Stimulated activated CD8-positive, alpha-beta memory T cell treated with anti-CD3 and anti-CD28 coated beads, Interleukin-4, amount 100 ng/mL, for 48 hours (primary cell): ENCODE measurements around the gene KDM5A.

ENCODE experiments used
- DNase-seq: peaks from one replicate; pipeline ENCODE4 v3.0.0-alpha.2; 2020

Gene KDM5A

DNA sequence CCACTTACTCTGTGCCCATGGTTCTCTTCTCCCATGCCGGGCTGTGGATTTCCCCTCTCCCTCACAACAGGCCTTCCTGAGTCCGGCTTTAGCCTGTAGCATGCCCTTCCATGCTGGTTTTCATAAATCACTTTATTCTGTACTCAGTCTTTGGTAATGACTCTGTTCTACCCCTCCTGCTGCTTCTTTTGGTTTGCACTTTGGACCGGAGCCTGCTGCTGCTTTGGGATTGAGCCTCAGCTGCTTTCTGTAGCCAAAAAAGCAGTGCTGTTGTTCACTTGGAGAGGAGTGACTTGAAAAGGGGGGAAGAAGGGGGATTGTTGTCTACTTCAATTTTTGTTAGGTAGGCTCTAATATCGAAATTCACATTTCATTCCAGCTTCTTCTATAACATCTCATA is 118.0 kb downstream of the KDM5A start:
- DNase-seq, result no peak

DNA sequence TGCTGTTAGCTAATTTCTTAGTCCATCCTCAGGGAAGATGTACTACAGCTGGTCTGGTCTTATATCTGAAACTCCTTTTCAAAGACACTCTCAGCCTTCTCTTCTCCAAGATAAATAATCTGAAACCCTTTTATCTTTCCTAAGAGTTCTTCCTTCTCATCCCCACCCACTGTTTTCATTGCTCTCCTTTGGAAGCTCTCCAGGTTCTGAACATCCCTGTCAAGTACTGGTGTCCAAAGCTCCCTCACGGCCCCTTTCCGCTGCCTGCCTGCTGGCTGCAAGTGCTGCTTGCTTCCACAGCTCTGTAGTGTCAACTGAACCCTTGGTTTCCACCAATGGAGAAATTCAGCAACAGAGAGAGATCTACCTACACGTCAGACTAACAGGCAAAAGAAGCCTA is 119.9 kb downstream of the KDM5A start:
- DNase-seq, result no peak

DNA sequence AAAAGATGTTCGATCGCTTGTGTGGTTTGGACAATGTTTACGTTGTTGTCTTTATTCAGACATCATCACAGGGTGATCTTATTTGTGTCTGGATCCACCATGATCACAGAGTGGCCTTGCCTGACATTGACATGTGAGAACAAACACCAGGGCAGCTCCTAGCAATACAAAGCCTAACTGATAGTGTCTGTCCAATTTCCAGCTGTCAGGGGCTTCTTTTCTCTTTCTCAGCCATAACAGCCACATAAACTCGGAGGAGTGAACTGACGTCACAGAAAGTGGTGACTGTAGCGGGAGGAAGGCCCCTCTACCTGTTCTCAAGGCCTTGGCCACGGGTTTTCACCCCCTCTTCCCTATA is 120.7 kb downstream of the KDM5A start:
- no peak for DNase-seq

DNA sequence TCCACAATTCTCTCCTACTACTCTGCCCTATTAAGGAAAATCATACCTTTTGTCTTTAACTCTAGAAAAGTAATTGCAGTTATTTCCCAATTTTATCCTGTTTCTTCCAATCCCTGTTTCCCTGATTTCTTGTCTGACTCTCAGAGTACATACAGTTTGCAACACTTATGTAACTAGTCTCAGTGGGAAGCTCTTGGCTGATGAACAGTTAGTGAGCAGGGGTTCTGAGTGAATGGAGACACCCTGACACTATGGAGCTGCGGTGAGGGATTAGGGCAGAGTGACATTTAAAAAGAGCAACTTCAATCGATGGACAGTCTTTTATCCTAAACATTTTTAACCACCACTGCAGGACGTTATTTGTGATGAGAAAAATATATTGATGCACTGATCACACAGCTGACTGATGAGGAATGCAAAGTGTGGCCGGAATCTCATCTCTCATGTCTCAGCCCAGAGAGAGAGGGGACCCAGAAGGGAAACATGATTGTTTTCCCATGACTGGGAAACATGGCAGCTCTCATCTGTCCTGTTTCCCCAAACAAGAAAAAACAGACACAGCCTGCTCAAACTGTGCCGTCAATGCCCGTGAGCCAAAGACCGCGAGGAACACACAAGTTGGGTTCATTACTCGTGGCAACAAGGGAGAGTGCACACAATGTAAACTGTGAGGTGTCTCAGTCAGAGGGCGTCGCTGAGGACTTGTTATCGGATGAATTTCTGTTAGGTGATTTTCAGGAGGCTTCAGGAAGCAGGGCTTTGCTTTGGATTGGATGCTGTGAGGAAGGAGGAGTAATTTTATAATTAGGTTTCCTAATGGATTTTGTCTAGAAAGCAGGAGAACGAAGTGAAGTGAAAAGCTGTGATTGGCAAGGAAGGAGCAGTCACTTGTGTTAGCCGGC is 121.3 kb downstream of the KDM5A start:
- DNase-seq, result no peak

DNA sequence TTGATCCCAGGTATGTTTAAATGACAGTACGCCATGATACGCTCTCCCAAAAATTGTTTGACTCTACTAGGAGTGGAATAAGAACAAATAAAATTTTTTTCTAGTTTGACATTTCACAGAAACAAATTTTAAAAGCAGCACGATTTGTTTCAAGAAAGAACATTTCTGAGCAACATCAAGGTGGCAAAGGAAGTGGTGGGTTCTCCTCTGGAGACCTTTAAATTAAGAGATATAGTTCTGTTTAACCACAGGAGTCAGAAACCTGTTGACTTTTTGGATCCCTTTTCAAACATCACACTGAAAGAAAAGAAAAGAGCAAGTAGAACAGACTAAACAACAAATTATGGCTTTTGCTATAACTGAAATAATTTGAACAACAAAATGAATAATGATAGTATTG is 124.0 kb downstream of the KDM5A start:
- no peak for DNase-seq

GRCh38 chr12:264269-264668 is 124.9 kb downstream of the KDM5A start:
- no peak for DNase-seq

DNA sequence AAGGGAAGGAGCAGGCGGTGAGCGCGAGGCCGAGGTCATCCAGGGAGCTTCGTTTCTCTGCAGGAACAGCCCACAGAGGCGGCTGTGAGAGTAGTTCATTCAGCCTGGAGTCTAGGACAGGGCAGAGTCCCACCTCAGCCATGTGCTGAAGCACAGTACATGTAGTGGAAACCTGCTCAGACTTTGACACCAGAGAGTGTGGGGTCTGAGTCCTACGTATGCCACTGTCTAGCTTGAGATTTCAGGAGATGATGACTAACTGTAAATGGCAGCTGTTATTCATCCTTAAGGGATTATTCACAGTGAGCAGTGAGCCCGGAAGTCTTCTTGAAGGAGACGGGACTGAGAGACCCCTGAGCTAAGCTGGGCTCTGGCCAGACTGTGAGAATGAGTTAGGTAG is 125.5 kb downstream of the KDM5A start:
- DNase-seq, result no peak

DNA sequence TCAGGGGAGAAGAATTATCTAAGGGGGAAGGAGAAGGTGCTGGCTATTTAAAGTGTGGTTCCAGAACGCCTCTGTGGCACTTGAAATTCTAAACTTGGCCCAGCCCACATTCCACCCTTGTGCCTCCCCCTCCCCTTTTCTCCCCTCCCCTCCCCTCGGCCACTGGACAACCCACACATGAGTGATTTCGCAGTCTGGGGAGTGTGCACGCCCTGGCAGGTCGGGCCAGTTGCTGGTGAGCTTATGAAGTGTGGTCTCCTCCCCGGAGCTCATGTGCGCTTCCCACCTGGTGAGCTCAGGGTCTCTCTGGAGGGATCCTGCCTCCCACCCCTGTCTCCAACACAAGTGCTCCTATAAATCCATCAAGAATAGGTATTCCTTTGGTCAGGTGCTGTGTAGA is 126.3 kb downstream of the KDM5A start, which contains the start of gene SLC6A13:
Gene SLC6A13, minus strand, starts transcription at position 20 of the 400 bp plus-strand sequence. CDS start 2,784 bp downstream, outside the sequence.
- DNase-seq, result no peak

GRCh38 chr12:262113-262512 is 127.0 kb downstream of the KDM5A start:
- no peak for DNase-seq

GRCh38 chr12:257521-258321 is 131.4 kb downstream of the KDM5A start:
- no peak for DNase-seq

DNA sequence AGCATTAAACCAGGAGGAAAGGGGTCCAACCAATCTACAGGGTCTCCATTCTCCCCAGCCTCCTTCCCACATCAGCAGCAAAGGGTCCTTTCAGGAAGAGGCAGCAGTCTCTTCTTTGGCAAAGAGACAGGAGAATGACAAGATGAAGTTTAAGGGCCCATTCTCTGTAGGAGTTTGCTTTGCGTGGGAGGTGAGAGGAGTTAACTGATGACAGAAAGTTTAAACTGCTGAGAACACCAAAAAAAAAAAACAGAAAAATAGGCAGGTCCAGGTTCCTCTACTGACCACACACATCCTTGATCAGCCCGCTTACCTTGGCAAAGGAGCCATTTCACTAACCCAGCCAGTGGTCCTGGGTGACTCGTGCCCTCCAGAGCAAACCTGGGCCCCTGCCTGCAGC is 132.2 kb downstream of the KDM5A start:
- no peak for DNase-seq

GRCh38 chr12:256225-256624 is 132.9 kb downstream of the KDM5A start:
- DNase-seq, result no peak

DNA sequence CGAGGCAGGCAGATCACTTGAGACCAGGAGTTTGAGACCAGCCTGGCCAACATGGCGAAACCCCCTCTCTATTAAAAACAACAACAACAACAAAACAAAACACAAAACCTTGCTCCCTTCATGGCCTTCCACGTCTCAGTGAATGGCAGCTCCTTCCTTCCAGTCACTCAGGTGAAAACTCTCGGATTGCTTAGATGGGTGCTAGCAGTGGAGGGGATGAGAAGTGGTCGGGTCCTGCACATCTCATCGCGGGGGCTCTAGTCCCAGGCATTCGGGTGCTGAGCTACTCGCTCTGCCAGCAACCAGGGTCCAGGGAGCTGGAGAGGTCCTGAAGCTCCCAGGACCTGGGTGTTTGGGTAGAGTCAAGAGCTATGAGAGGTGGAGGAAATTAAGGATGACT is 134.2 kb downstream of the KDM5A start:
- DNase-seq, result no peak

GRCh38 chr12:254039-254438 is 135.1 kb downstream of the KDM5A start:
- no peak for DNase-seq

GRCh38 chr12:253116-253831 is 135.8 kb downstream of the KDM5A start:
- DNase-seq, result no peak

GRCh38 chr12:252636-253035 is 136.5 kb downstream of the KDM5A start:
- no peak for DNase-seq

- no peak for DNase-seq
Measured at GRCh38 chr12:247271-247670, 141.8 kb downstream of the KDM5A start.

DNA sequence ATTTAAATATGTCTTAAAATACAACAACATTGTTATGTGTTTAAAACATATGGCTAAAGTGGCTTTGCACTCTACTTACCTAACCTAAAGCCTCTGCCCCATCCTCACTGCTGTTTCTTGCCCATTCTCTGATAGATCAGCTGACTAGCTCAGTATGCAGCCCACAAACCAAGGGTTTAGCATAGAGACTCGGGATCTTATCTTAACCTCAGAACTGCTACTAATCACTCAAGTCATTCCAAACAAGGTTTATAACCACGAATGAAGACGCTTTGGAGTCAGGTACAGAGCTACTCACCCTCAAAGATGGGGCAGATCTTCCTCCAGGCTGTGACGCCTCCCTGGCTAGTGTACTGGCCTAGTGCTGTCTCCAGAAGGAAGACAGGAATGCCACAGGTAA is 145.7 kb downstream of the KDM5A start:
- peak; percentile 18 for DNase-seq

GRCh38 chr12:242496-242895 is 146.6 kb downstream of the KDM5A start:
- peak; percentile 8 for DNase-seq

GRCh38 chr12:241266-241665 is 147.9 kb downstream of the KDM5A start:
- peak; percentile 9 for DNase-seq

DNA sequence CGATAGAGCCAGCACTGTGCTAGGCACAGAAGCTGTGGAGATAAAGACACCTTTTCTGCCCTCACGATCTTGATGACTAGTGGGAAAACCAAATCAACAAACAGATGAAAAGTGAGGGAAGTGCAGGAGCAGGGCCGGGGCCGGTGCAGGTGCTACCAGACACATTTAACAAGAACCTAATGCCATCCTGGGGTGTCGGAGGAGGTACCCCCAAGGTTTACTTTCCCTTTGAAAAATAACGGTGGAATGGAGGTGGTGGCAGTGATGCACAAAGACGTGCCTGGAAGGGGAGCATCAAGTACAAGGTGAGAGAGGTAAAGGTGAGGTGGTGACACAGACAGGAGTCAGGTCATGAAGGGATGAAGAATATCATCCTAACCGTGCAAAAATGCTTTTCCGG is 148.6 kb downstream of the KDM5A start:
- peak; percentile 8 for DNase-seq

DNA sequence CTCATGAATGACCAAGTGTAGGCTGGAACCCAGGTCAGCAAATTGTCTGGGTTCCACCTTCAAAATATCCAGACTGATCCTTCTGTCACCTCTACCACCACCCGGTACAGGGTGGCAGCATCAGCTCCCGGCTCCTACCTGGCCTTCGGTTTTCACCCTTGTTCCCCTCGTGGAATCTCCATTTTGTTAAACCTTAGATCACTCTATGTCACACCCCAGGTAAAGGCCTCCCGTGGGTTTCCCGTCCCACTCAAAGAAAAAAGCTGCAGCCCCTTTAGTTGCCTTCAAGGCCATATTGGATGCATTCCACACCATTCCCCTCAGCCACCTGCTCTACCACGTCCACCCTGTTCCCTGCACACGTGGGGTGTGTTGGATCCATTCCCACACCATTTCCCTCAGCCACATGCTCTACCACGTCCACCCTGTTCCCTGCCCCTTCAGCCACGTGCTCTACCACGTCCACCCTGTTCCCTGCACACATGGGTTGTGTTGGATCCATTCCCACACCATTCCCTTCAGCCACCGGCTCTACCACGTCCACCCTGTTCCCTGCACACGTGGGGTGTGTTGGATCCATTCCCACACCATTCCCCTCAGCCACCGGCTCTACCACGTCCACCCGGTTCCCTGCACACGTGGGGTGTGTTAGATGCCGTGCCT is 150.3 kb downstream of the KDM5A start:
- DNase-seq, result peak; percentile 2

DNA sequence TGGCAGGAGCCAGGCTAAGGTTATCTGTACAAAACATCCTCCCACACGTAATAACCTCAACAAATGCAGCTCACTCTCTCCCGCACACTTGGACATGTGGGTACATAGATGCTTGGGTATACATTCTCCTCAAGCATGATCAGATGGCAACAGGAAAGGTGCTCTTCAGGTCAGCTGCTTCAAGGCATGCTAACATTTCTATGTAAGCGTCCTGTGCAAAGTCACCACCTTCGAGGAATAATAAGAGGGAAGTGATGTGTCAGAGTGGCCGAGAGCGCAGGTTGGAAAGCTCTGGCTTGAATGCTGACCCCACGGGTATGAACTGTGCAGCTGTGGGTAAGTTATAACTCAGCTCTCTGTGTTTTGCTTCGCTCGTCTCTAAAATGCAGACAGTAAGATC is 151.0 kb downstream of the KDM5A start:
- peak; percentile 8 for DNase-seq
